ENCODE data around the gene UBXN7.

UBXN7 gene

GRCh38 chr3:196377321-196377720 is 54.9 kb downstream of the UBXN7 start:
- Histone ChIP-seq H3K27ac (ENCODE audit: extremely low read depth, low read depth, low read length) (no peak overlapping the region), H3K4me3 (ENCODE audit: low read depth, low read length) (no peak overlapping the region), H3K4me1 (ENCODE audit: control insufficient read depth, insufficient read depth, low read length) (no peaks in the 10 kb centered on the region), H3K36me3 (ENCODE audit: control insufficient read depth in 2 of 2, insufficient read depth in 1 of 2, low read length in 2 of 2) (peaks cover 0 to 18% of the 10 kb centered on the region in 2 experiments; a peak in 2 of 3 replicates), H3K9me3 (ENCODE audit: control insufficient read depth, insufficient read depth, low read depth, low read length) (no peaks in the 10 kb centered on the region)
- POLR2A ChIA-PET, result no interaction called here
- no peak for TF ChIP-seq GLIS2 (tag by site-specific recombination; IDR thresholded peaks at IDR 0.05)
- TF ChIP-seq, protein P1, sequence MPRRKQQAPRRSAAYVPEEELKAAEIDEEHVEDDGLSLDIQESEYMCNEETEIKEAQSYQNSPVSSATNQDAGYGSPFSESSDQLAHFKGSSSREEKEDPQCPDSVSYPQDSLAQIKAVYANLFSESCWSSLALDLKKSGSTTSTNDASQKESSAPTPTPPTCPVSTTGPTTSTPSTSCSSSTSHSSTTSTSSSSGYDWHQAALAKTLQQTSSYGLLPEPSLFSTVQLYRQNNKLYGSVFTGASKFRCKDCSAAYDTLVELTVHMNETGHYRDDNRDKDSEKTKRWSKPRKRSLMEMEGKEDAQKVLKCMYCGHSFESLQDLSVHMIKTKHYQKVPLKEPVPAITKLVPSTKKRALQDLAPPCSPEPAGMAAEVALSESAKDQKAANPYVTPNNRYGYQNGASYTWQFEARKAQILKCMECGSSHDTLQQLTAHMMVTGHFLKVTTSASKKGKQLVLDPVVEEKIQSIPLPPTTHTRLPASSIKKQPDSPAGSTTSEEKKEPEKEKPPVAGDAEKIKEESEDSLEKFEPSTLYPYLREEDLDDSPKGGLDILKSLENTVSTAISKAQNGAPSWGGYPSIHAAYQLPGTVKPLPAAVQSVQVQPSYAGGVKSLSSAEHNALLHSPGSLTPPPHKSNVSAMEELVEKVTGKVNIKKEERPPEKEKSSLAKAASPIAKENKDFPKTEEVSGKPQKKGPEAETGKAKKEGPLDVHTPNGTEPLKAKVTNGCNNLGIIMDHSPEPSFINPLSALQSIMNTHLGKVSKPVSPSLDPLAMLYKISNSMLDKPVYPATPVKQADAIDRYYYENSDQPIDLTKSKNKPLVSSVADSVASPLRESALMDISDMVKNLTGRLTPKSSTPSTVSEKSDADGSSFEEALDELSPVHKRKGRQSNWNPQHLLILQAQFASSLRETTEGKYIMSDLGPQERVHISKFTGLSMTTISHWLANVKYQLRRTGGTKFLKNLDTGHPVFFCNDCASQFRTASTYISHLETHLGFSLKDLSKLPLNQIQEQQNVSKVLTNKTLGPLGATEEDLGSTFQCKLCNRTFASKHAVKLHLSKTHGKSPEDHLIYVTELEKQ (tag by site-specific recombination; IDR thresholded peaks at IDR 0.05; ENCODE audit: borderline replicate concordance), result no peak
- no peak for TF ChIP-seq ZNF548 (tag by site-specific recombination; IDR thresholded peaks at IDR 0.05)
- TF ChIP-seq ZNF366 (tag by site-specific recombination; conservative IDR thresholded peaks at IDR 0.05), result no peak
- TF ChIP-seq ZNF175 (tag by site-specific recombination; IDR thresholded peaks at IDR 0.05), result no peak
- no peak for TF ChIP-seq TRIM28 (IDR thresholded peaks at IDR 0.05; ENCODE audit: borderline replicate concordance, low read length)
- TF ChIP-seq ZNF169 (tag by site-specific recombination; IDR thresholded peaks at IDR 0.05), result no peak
- no peak for TF ChIP-seq ZEB2 (tag by site-specific recombination; IDR thresholded peaks at IDR 0.05)
- TF ChIP-seq ZNF350 (tag by site-specific recombination; IDR thresholded peaks at IDR 0.05), result no peak
- TF ChIP-seq, protein P2, sequence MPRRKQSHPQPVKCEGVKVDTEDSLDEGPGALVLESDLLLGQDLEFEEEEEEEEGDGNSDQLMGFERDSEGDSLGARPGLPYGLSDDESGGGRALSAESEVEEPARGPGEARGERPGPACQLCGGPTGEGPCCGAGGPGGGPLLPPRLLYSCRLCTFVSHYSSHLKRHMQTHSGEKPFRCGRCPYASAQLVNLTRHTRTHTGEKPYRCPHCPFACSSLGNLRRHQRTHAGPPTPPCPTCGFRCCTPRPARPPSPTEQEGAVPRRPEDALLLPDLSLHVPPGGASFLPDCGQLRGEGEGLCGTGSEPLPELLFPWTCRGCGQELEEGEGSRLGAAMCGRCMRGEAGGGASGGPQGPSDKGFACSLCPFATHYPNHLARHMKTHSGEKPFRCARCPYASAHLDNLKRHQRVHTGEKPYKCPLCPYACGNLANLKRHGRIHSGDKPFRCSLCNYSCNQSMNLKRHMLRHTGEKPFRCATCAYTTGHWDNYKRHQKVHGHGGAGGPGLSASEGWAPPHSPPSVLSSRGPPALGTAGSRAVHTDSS (tag by site-specific recombination; IDR thresholded peaks at IDR 0.05), result no peak
- TF ChIP-seq ZNF544 (tag by site-specific recombination; IDR thresholded peaks at IDR 0.05), result no peak
- TF ChIP-seq GLI2 (tag by site-specific recombination; IDR thresholded peaks at IDR 0.05; ENCODE audit: borderline replicate concordance, low read depth), result no peak
- TF ChIP-seq ZNF184 (tag by site-specific recombination; IDR thresholded peaks at IDR 0.05), result no peak
- no peak for TF ChIP-seq ZNF624 (tag by site-specific recombination; IDR thresholded peaks at IDR 0.05)
- no peak for TF ChIP-seq SCRT2 (tag by site-specific recombination; IDR thresholded peaks at IDR 0.05)
- CTCF ChIA-PET, result interaction anchor here (0.5 to 0.6 kb wide), 2 partner anchors 10 to 135 kb away, joined by 4 to 5 read pairs; no protein-coding TSS in a partner anchor

- no peak overlapping the region for H3K27ac ChIP-seq (ENCODE audit: extremely low read depth, low read depth, low read length)
- no peak overlapping the region for H3K4me3 ChIP-seq (ENCODE audit: low read depth, low read length)
- H3K9me3 ChIP-seq (ENCODE audit: control insufficient read depth, insufficient read depth, low read depth, low read length), result no peaks in the 10 kb centered on the region
- no peaks in the 10 kb centered on the region for H3K4me1 ChIP-seq (ENCODE audit: control insufficient read depth, insufficient read depth, low read length)
- peaks cover 21 to 77% of the 10 kb centered on the region in 2 experiments; a peak in 2 of 3 replicates for H3K36me3 ChIP-seq (ENCODE audit: control insufficient read depth in 2 of 2, insufficient read depth in 1 of 2, low read length in 2 of 2)
- POLR2A ChIA-PET, result no interaction called here
- TF ChIP-seq ZNF843 (tag by site-specific recombination; IDR thresholded peaks at IDR 0.05), result no peak
- no peak for TF ChIP-seq ZNF510 (tag by site-specific recombination; IDR thresholded peaks at IDR 0.05; ENCODE audit: insufficient replicate concordance)
- TF ChIP-seq ZNF121 (tag by site-specific recombination; IDR thresholded peaks at IDR 0.05), result no peak
- TF ChIP-seq, protein P3, sequence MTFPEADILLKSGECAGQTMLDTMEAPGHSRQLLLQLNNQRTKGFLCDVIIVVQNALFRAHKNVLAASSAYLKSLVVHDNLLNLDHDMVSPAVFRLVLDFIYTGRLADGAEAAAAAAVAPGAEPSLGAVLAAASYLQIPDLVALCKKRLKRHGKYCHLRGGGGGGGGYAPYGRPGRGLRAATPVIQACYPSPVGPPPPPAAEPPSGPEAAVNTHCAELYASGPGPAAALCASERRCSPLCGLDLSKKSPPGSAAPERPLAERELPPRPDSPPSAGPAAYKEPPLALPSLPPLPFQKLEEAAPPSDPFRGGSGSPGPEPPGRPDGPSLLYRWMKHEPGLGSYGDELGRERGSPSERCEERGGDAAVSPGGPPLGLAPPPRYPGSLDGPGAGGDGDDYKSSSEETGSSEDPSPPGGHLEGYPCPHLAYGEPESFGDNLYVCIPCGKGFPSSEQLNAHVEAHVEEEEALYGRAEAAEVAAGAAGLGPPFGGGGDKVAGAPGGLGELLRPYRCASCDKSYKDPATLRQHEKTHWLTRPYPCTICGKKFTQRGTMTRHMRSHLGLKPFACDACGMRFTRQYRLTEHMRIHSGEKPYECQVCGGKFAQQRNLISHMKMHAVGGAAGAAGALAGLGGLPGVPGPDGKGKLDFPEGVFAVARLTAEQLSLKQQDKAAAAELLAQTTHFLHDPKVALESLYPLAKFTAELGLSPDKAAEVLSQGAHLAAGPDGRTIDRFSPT (tag by site-specific recombination; IDR thresholded peaks at IDR 0.05), result no peak
- no peak for TF ChIP-seq ZNF2 (tag by site-specific recombination; IDR thresholded peaks at IDR 0.05)
- TF ChIP-seq GFI1B (tag by site-specific recombination; IDR thresholded peaks at IDR 0.05), result no peak
- no peak for TF ChIP-seq SCRT2 (tag by site-specific recombination; IDR thresholded peaks at IDR 0.05)
- TF ChIP-seq ZNF707 (tag by site-specific recombination; IDR thresholded peaks at IDR 0.05), result no peak
- no peak for TF ChIP-seq SALL2 (tag by site-specific recombination; IDR thresholded peaks at IDR 0.05; ENCODE audit: borderline replicate concordance)
- no peak for TF ChIP-seq KLF1 (tag by site-specific recombination; IDR thresholded peaks at IDR 0.05)
- no peak for TF ChIP-seq EGR2 (tag by site-specific recombination; IDR thresholded peaks at IDR 0.05; ENCODE audit: low read depth)
- TF ChIP-seq ZNF140 (tag by site-specific recombination; IDR thresholded peaks at IDR 0.05), result no peak
- no peak for TF ChIP-seq ZNF423 (tag by site-specific recombination; IDR thresholded peaks at IDR 0.05)
- TF ChIP-seq ZNF792 (tag by site-specific recombination; IDR thresholded peaks at IDR 0.05), result no peak
- CTCF ChIA-PET, result interaction anchor here (0.6 kb wide), 1 partner anchor 90 kb away, joined by 4 read pairs; no protein-coding TSS in a partner anchor
These were observed 66.5 kb downstream of the UBXN7 start for GRCh38 chr3:196365736-196366135.

Data from HEK293 (cell line).